HEK293T (cell line): ENCODE results near the gene EML5.

Experiments used
- BHLHE40 ChIP-seq: fragments of 450-650 bp; IDR thresholded peaks from 2 replicates; pipeline ENCODE4 v1.6.1; 2016; ENCODE audit warnings: mild to moderate bottlenecking, moderate library complexity, borderline replicate concordance
- CTBP1 ChIP-seq: fragments of 450-650 bp; IDR thresholded peaks from 2 replicates; pipeline ENCODE4 v1.6.1; 2016; ENCODE audit warnings: borderline replicate concordance
- ELF4 ChIP-seq: fragments of 450-650 bp; IDR thresholded peaks from 2 replicates; pipeline ENCODE4 v1.6.1; 2017; ENCODE audit warnings: antibody characterized with exemption
- FOXA1 ChIP-seq: fragments of 450-650 bp; IDR thresholded peaks from 2 replicates; pipeline ENCODE4 v1.6.1; 2016; ENCODE audit warnings: mild to moderate bottlenecking
- FOXK2 ChIP-seq: fragments of 450-650 bp; IDR thresholded peaks from 2 replicates; pipeline ENCODE4 v1.6.1; 2016; ENCODE audit warnings: mild to moderate bottlenecking
- FOXM1 ChIP-seq: fragments of 450-650 bp; IDR thresholded peaks from 2 replicates; pipeline ENCODE4 v1.6.1; 2017; ENCODE audit warnings: mild to moderate bottlenecking, borderline replicate concordance
- HDGF ChIP-seq: fragments of 450-650 bp; IDR thresholded peaks from 2 replicates; pipeline ENCODE4 v1.6.1; 2017; ENCODE audit warnings: antibody characterized with exemption, borderline replicate concordance
- L3MBTL2 ChIP-seq: fragments of 450-650 bp; conservative IDR thresholded peaks from 2 replicates; pipeline ENCODE4 v1.6.1; 2016; ENCODE audit warnings: mild to moderate bottlenecking
- SP1 ChIP-seq: fragments of 450-650 bp; IDR thresholded peaks from 2 replicates; pipeline ENCODE4 v1.6.1; 2017
- SUZ12 ChIP-seq: fragments of 450-650 bp; IDR thresholded peaks from 2 replicates; pipeline ENCODE4 v1.6.1; 2016; ENCODE audit warnings: mild to moderate bottlenecking

GRCh38 chr14:88790501-88791251, 2.1 kb downstream of the EML5 start:
- TF ChIP-seq SP1 (no peak), BHLHE40 (no peak), CTBP1 (no peak), FOXA1 (no peak), FOXM1 (no peak), L3MBTL2 (no peak), FOXK2 (no peak), HDGF (no peak), SUZ12 (no peak), ELF4 (no peak)
